Liver (tissue), 9 donors: ENCODE data around the gene PPFIA1. TPM values are rescaled to one million over a fixed set of nuclear protein-coding genes. Genes with fewer than 3 reads are reported as not detected.

Source experiments
- DNase-seq: peaks from one replicate; pipeline ENCODE4 v3.0.0-alpha.2; 2017; ENCODE audit warnings: low spot score
- H3K27ac ChIP-seq, 2 donors: one replicate each; pipeline ENCODE4 v1.7.0; 2013; ENCODE audit warnings: inconsistent platforms in 2 of 2, low read length in 2 of 2, control low read depth in 1 of 2, low read depth in 1 of 2, mild to moderate bottlenecking in 1 of 2
- H3K27me3 ChIP-seq, 4 donors: one replicate each; pipeline versions ENCODE4 v1.6.1 to v1.7.0; 2013; ENCODE audit warnings: low read length in 3 of 4, inconsistent platforms in 1 of 4, mild to moderate bottlenecking in 1 of 4, moderate library complexity in 1 of 4; ENCODE audit not compliant: control insufficient read depth in 4 of 4, insufficient read depth in 4 of 4
- H3K36me3 ChIP-seq, 4 donors: one replicate each; pipeline versions ENCODE4 v1.6.1 to v1.7.0; 2013; ENCODE audit warnings: low read length in 3 of 4, mild to moderate bottlenecking in 3 of 4, low read depth in 1 of 4, moderate library complexity in 1 of 4; ENCODE audit not compliant: control insufficient read depth in 4 of 4, insufficient read depth in 3 of 4
- H3K4me1 ChIP-seq, 4 donors: one replicate each; pipeline versions ENCODE4 v1.6.1 to v1.7.0; 2013; ENCODE audit warnings: low read length in 3 of 4, mild to moderate bottlenecking in 3 of 4, moderate library complexity in 1 of 4; ENCODE audit not compliant: control insufficient read depth in 4 of 4, insufficient read depth in 4 of 4
- H3K4me3 ChIP-seq, 3 donors: one replicate each; pipeline versions ENCODE4 v1.6.1 to v1.7.0; 2013; ENCODE audit warnings: low read length in 3 of 3, control low read depth in 1 of 3, low read depth in 1 of 3, mild to moderate bottlenecking in 1 of 3
- H3K9ac ChIP-seq, 2 donors: one replicate each; pipeline ENCODE4 v1.7.0; 2013; ENCODE audit warnings: low read length in 2 of 2, mild to moderate bottlenecking in 2 of 2, moderate library complexity in 2 of 2, control low read depth in 1 of 2, low read depth in 1 of 2
- H3K9me3 ChIP-seq, 4 donors: one replicate each; pipeline versions ENCODE4 v1.6.1 to v1.7.0; 2013; ENCODE audit warnings: low read length in 3 of 4; ENCODE audit not compliant: control insufficient read depth in 4 of 4
- ATF3 ChIP-seq: IDR thresholded peaks from 2 replicates; pipeline ENCODE4 v1.6.1; 2016; ENCODE audit warnings: antibody characterized with exemption
- CTCF ChIP-seq: fragments of 150-350 bp; IDR thresholded peaks from 2 replicates; pipeline ENCODE4 v1.5.1; 2017; ENCODE audit warnings: improper control_type of control experiment, low read depth, low read length; ENCODE audit not compliant: missing input control
- EGR1 ChIP-seq, 2 donors: IDR thresholded peaks; 2 replicates each; pipeline ENCODE4 v1.6.1; 2016 to 2018; ENCODE audit warnings: antibody characterized with exemption in 2 of 2, low read depth in 2 of 2
- FOXA1 ChIP-seq: IDR thresholded peaks from 2 replicates; pipeline ENCODE4 v1.6.1; 2016; ENCODE audit warnings: antibody characterized with exemption
- FOXA2 ChIP-seq: IDR thresholded peaks from 2 replicates; pipeline ENCODE4 v1.6.1; 2016; ENCODE audit warnings: antibody characterized with exemption
- GABPA ChIP-seq, 2 donors: IDR thresholded peaks in 1 of 2; conservative IDR thresholded peaks in 1 of 2; 2 replicates each; pipeline ENCODE4 v1.6.1; 2016; ENCODE audit warnings: antibody characterized with exemption in 2 of 2, mild to moderate bottlenecking in 1 of 2, moderate library complexity in 1 of 2
- HNF4A ChIP-seq, 2 donors: conservative IDR thresholded peaks; 2 replicates each; pipeline ENCODE4 v1.6.1; 2016; ENCODE audit warnings: antibody characterized with exemption in 2 of 2, mild to moderate bottlenecking in 2 of 2
- HNF4G ChIP-seq: IDR thresholded peaks from 2 replicates; pipeline ENCODE4 v1.6.1; 2016; ENCODE audit warnings: antibody characterized with exemption
- JUND ChIP-seq, 2 donors: IDR thresholded peaks; 2 replicates each; pipeline ENCODE4 v1.6.1; 2016; ENCODE audit warnings: antibody characterized with exemption in 2 of 2
- NR2F2 ChIP-seq: IDR thresholded peaks from 2 replicates; pipeline ENCODE4 v1.6.1; 2016; ENCODE audit warnings: antibody characterized with exemption
- RAD21 ChIP-seq, 2 donors: IDR thresholded peaks; 2 replicates each; pipeline ENCODE4 v1.6.1; 2016; ENCODE audit warnings: antibody characterized with exemption in 2 of 2, mild to moderate bottlenecking in 2 of 2
- REST ChIP-seq: IDR thresholded peaks from 2 replicates; pipeline ENCODE4 v1.6.1; 2016; ENCODE audit warnings: antibody characterized with exemption, mild to moderate bottlenecking
- SP1 ChIP-seq: IDR thresholded peaks from 2 replicates; pipeline ENCODE4 v1.6.1; 2018; ENCODE audit warnings: antibody characterized with exemption, mild to moderate bottlenecking
- TAF1 ChIP-seq: conservative IDR thresholded peaks from 2 replicates; pipeline ENCODE4 v1.6.1; 2016; ENCODE audit warnings: antibody characterized with exemption, mild to moderate bottlenecking
- YY1 ChIP-seq: IDR thresholded peaks from 2 replicates; pipeline ENCODE4 v1.6.1; 2016; ENCODE audit warnings: antibody characterized with exemption, mild to moderate bottlenecking
- ZBTB33 ChIP-seq: IDR thresholded peaks from 2 replicates; pipeline ENCODE4 v1.6.1; 2016; ENCODE audit warnings: antibody characterized with exemption
- WGBS: extraction: QIAGEN DNeasy Blood & Tissue Kit; methylation state at CpG from one replicate; pipeline ENCODE4 v1.1.7; 2013; 5-methylcytosine and 5-hydroxymethylcytosine counted together
- polyA plus RNA-seq, 2 donors: library from polyadenylated mRNA; stranded (reverse) in 1 of 2; unstranded in 1 of 2; fragments of 200-250 nt in 1 of 2; fragments of >200 nt in 1 of 2; fragmentation: Nextera tagmentation in 1 of 2; extraction: Ambion mirVana in 1 of 2; gene quantifications; one replicate each; pipeline versions ENCODE4 v1.2.1 to v1.2.3, GENCODE V29; 2013 to 2015
- total RNA-seq, 2 donors: library from RNA; depleted of rRNA; stranded (reverse); fragments of >200 nt; gene quantifications; one replicate each; pipeline ENCODE4 v1.2.3, GENCODE V29; 2014
- TF ChIP-seq, protein P1 (sequence below): IDR thresholded peaks from 2 replicates; pipeline ENCODE4 v1.6.1; 2016; ENCODE audit warnings: antibody characterized with exemption
- donor health status: healthy.
- donor health status: healthy.
- donor health status: healthy.
- donor health status: healthy.
- donor health status: healthy.

The PPFIA1 gene
- total and polyA plus RNA-seq, 4 donors = 9.9 to 39.6 (median 14.5) TPM

- H3K27me3 ChIP-seq = no peaks in the 10 kb centered on the region
- DNase-seq = no peak
- no peaks in the 10 kb centered on the region for H3K4me1 ChIP-seq
- H3K36me3 ChIP-seq = peaks cover 24 to 87% (median 56%) of the 10 kb centered on the region in 4 donors
- H3K27ac ChIP-seq = no peak overlapping the region
- no peaks in the 10 kb centered on the region for H3K9me3 ChIP-seq
- no peak for TF ChIP-seq EGR1 (IDR thresholded peaks at IDR 0.05; ENCODE audit: low read depth in 2 of 2)
- TF ChIP-seq, protein P1, sequence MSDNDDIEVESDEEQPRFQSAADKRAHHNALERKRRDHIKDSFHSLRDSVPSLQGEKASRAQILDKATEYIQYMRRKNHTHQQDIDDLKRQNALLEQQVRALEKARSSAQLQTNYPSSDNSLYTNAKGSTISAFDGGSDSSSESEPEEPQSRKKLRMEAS = no peak
- TF ChIP-seq CTCF = no peak
- TF ChIP-seq HNF4G = no peak
- no peak for TF ChIP-seq SP1
- TF ChIP-seq REST = no peak
- TF ChIP-seq ATF3 = no peak
- no peak for TF ChIP-seq NR2F2
- no peak for TF ChIP-seq FOXA1
- H3K4me3 ChIP-seq = no peak overlapping the region
- 94% methylated on average over 15 of the region's 15 CpGs for whole genome bisulfite sequencing
- H3K9ac ChIP-seq = no peak overlapping the region
Measured at GRCh38 chr11:70411713-70412452, 141.4 kb downstream of the PPFIA1 start.

DNA sequence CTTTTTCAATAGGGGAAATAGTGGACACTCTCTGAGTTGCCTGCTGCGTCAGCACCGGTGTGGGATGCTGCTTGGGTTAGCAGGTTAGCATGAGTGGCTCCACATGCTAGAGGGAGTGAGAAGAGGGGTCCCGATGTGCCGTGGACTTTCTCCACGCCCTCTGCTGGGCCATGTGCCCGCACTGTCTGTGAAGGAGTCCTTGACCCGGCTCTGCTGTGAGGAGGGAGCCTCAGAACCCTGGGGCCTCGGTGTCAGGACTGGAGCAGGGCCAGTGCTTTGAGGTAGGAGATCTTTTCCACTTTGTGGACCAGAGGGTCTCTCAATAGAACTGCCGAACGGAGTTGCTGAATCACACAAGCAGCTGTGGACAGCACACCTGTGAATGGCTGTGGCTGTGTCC, 142.7 kb downstream of the PPFIA1 start:
- no peaks in the 10 kb centered on the region for H3K27me3 ChIP-seq
- no peak for TF ChIP-seq FOXA1
- no peak for TF ChIP-seq JUND (IDR thresholded peaks at IDR 0.05)
- no peak for TF ChIP-seq TAF1
- TF ChIP-seq, protein P1 = no peak
- no peak for TF ChIP-seq GABPA (IDR thresholded peaks at IDR 0.05 in 1 of 2, conservative IDR thresholded peaks at IDR 0.05 in 1 of 2)
- no peak for TF ChIP-seq SP1
- TF ChIP-seq CTCF = no peak
- TF ChIP-seq RAD21 (IDR thresholded peaks at IDR 0.05) = no peak
- TF ChIP-seq REST = no peak
- no peak for TF ChIP-seq HNF4A (conservative IDR thresholded peaks at IDR 0.05)
- TF ChIP-seq ZBTB33 = no peak
- no peak for TF ChIP-seq YY1
- no peak for TF ChIP-seq FOXA2

More for the DNA sequence above, 142.7 kb downstream of the PPFIA1 start:
- H3K9ac ChIP-seq = no peak overlapping the region
- no peak overlapping the region for H3K4me3 ChIP-seq
- H3K9me3 ChIP-seq = no peaks in the 10 kb centered on the region
- no peak overlapping the region for H3K27ac ChIP-seq
- 95% methylated on average over 10 of the region's 10 CpGs for WGBS
- no peaks in the 10 kb centered on the region for H3K4me1 ChIP-seq
- peaks cover 20 to 84% (median 56%) of the 10 kb centered on the region in 4 donors for H3K36me3 ChIP-seq
- DNase-seq = no peak
